CD1c-positive myeloid dendritic cell (primary cell): ENCODE measurements around the gene SOX12.
"Not testable (repeated sequence)": the region's sequence is repeated elsewhere in the genome, so short reads cannot be mapped to it uniquely, and the experiment has no call there.

ENCODE experiments used
- DNase-seq: peaks from one replicate; pipeline ENCODE4 v3.0.0-alpha.2; 2016; ENCODE audit errors: extremely low spot score

Gene SOX12

GRCh38 chr20:362271-363254 lies 37.2 kb downstream of the SOX12 start:
- peak; percentile 68 for DNase-seq

DNA sequence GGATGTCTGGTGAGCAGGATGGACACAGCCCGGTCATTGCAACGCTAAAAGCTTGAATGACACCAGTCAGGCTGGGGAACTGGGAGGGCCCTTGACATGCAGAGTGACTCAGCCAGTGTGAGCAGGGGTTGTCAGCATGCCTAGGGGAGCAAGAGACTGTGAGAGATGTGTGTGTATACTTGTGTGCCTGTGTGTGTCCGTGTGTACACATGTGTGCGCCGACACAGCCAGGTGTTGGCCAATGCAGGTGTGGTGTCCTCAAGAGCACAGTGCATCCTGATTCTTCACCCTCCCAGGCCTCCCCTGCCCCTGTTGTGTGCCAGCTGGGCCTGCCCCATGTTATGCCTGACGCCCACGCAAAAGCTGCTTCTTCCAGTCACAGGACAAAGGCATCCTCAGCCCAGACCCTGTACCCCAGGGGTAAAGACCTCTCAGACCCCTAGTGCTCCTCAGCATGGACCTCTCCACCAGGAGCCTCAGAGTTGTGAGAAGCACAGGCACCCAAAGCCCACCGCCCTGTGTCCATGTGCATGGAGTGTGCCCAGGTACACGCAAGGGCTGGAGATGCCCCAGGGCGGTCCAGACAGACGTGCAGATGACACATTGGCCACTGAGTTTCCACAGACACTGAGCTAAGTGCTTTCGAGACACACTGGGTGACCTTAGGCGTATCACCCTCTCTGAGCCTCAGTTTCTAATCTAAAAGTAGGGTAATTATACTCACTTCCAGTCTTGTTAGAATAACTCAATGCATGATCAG lies 38.1 kb downstream of the SOX12 start:
- peak; percentile 48 for DNase-seq

DNA sequence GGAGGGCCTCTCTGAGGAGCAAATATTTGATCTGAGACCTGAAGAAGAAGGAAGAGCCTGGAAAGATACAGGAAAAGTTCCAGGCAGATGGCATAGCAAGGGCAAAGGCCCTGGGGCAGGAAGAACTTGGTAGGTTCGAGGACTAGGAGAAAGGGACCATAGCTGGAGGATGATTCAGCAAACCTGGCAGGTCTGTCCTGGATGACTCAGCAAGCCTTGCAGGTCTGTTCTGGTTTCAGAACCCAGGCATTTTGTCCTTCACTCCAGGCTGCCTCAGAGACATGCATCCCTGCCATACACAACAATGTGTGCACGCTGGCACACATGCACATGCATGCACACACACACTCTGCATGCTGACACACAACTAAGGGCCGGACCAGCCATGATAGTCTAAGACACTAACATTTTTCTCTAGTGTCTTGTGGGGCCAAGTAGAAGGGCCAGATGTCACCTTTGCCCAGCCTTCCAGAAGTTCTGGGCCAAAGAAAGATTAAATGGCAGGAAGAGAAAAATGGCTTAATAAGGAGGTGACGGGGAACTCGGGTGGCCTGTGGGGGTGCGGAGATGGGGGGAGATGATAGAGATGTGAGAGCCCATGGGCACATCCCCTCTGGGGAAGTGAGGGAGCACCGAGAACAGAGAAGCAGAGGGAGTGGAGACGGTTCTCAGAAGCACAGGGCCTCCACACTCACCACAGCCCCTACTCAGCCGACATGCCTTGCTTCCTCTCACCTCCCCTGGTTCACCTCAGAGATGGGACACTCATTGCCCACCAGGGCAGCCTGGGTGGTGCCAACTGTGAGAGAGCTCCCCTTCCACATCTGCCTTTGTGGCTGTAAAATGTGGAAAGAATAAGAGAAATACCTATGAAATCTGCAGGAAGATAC lies 39.8 kb downstream of the SOX12 start:
- no peak for DNase-seq

GRCh38 chr20:366041-366718 lies 40.8 kb downstream of the SOX12 start:
- no peak for DNase-seq

DNA sequence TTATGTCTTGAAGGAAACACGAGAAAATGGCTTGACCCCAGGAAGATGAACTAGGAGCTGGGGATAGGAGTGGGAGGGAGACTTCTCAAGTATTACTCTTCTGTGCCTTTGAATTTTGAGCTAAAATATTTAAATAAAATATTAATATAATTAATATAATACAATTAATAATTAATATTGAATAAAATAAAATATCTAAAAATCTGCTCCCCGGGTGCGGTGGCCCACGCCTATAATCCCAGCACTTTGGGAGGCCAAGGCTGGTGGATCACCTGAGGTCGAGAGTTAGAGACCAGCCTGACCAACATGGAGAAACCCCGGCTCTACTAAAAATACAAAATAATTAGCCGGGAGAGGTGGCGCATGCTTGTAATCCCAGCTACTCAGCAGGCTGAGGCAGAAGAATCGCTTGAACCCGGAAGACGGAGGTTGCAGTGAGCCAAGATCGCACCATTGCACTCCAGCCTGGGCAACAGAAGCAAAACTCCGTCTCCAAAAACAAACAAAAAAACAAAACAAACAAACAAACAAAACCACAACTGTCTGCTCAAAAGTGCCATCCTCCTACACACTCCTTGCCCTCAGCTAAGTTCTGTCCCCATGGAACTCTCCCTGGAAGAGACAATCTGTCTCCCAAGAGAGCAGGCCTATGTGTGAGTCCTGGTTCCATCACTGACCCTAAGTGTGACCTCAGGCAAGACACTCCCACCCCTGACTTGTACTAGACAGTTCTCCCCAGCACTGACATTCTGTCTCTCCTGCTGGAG lies 41.5 kb downstream of the SOX12 start:
- DNase-seq, result no peak

DNA sequence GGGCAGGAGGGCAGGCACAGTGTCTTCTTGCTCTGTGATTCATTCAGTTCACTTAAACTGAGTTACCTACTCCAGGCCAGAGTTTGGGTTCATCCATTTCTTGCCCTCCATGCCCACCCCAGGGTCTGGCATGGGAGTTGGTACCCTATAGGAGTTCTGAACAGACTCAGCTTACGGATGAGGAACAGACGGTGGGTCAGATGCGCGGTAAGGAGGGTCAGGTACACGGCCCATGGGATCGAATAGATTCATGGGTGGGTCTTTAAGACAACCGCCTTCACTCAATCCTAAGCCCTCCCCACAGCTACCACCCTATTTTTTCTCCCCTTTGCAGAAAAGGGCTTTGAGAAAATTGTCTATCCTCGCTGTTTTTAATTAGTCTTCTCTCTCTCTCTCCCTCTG lies 42.1 kb downstream of the SOX12 start:
- no peak for DNase-seq

- DNase-seq, result no peak
These were observed 43.6 kb downstream of the SOX12 start for GRCh38 chr20:368915-369314.

DNA sequence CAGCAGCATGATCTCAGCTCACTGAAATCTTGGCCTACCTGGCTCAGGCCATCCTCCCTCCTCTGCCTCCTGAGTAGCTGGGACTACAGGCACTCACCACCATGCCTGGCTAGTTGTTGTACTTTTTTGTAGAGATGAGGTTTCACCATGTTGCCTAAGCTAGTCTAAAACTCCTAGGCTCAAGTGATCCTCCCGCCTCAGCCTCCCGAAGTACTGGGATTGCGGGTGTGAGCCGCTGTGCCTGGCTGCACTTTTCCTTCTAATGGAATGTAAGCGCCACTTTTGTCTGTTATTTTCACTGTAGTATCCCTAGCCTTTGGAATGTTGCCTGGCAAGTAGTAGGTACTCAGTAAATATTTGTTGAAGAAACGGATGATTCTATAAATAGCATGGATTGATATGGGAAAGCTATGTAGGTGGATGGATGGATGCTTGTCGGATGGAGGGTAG lies 44.8 kb downstream of the SOX12 start:
- DNase-seq, result no peak

- DNase-seq, result no peak
These were observed 45.8 kb downstream of the SOX12 start for GRCh38 chr20:370977-371754.

DNA sequence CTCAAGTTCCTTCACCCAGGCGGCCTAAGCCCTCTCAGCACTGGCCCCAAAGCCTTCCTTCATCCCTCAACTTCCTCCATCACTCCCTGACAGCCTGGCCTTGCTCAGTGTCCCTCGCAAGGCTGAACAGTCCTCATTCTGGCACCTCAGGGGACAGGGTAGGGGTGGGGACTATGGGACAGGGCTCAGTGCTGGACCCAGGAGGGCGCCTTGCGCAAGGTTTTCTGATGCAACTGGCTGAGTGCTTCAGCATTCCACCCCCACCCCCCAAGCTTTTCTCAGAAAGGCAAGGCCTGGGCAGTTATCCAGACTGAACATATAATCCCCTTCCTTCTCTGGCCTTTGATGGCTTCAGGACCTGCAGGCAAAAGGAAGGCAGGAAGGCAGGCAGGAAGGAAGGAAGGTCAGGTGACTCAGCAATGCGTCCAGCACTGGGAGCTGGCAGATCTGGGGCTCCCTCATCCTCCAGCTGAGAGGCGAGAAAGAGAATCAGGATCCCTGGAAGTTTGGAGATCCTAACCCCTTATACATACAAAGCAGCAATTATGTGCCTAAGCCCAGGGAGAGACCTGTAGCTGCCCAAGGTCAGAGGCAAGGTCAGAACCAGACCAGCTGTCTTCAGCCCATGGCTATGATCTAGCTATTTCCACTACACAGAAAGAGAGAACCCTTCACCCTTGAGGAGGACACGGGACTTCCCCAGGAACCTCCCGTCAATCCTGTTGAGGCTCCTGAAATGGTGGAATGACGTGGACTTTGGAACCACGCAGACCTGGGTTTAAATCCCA lies 46.6 kb downstream of the SOX12 start:
- DNase-seq, result peak; percentile 76

- DNase-seq, result peak; percentile 88
These were observed 47.3 kb downstream of the SOX12 start for GRCh38 chr20:372543-373082.

DNA sequence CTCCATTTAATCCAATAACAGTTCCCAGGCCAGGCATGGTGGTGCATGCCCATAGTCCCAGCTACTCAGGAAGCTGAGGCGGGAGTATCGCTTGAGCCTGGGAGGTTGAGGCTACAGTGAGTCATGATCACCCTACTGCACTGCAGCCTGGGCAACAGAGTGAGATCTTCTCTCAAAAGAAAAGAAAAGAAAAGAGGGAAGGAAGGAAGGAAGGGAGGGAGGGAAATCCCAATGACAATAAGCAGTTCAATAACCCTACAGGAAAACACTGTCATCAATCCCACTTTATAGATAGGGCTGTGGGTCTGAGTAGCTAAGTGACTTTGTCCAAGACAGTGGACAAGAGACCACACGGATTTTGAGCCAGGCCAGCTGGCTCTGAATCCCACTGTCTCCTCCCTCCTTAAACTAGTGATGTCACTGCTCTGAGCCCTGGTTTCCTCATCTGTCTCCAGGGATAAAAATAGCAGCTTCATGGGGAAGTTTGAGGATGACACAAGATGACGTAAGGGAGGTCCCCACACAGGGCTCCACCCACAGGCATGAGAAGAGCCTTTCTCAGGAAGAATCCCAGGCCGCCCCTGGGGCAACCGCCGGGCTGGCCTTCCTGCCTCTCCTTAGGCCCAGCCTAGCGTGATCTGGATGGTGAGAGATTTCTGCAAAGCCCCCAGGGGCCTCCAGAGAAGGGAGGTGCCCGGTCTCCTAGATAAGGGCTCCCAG lies 48.0 kb downstream of the SOX12 start:
- DNase-seq, result peak; percentile 96

GRCh38 chr20:375265-375889 lies 50.0 kb downstream of the SOX12 start:
- DNase-seq, result no peak

DNA sequence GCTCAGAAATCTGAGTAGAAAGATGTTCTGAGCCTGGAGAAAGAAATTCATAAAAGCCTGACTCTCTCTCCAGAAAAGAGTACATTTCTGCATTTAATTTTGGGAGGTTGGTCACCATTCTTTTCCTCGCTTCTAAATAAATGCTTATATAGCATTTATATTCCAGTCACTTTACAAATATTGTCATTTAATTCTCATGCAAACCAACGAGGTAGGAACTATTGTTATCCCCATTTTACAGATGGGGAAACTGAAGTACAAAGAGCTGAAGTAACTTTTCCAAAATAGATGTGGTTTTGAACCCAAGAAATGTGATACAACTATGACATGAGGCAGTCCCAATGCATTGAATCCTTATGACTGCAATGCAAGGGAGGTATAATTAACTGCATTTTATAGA lies 50.7 kb downstream of the SOX12 start:
- DNase-seq, result no peak

DNA sequence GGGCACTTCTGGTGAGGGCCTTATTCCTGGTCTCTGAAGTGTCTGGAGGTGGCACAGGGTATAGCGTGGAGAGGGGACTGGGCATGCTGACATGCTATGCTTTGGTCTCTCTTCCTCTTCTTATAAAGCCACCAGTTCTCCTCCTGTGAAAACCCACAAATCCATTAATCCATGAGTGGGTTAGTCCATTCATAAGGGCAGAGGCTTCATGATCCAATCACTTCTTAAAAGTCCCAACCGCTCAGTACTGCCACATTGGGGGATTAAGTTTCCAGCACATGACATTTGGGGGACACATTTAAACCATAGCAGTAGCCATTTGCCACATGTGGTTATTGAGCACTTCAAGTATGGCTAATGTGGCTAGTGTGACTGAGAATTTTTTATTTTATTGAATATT lies 51.4 kb downstream of the SOX12 start:
- peak; percentile 38 for DNase-seq

DNA sequence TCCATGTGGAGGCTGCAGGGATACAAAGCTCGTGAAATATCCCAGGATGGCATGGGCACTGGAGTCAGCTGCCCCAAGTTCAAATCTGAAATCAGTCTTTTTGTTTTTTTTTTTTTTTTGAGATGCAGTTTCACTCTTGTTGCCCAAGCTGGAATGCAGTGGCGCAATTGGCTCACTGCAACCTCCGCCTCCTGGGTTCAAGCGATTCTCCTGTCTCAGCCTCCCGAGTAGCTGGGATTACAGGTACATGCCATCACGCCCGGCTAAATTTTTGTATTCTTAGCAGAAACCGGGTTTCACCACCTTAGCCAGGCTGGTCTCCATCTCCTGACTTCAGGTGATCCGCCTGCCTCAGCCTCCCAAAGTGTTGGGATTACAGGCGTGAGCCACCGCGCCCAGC lies 52.2 kb downstream of the SOX12 start:
- not testable (repeated sequence) for DNase-seq

DNA sequence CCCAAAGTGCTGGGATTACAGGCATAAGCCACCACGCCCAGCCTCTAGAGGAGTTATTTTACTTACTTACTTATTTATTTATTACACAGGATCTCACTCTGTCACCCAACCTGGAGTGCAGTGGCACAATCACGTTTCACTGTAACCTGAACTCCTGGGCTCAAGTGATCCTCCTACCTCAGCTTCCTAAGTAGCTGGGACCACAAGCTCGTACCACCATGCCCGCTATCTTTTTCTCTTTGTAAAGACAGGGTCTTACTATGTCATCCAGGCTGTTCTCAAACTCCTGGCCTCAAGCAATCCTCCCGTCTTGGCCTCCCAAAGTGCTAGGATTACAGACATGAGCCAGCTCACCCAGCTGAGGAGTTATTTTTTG lies 53.6 kb downstream of the SOX12 start:
- no peak for DNase-seq
